Activated CD8-positive, alpha-beta T cell treated with anti-CD3 and anti-CD28 coated beads for 36 hours (primary cell): ENCODE results near the gene FAM47E. TPM values are rescaled to one million over a fixed set of nuclear protein-coding genes. Genes with fewer than 3 reads are reported as not detected.

ENCODE experiments used
- ATAC-seq: fragments of 200-7000 bp; cut with Tn5 transposase; one replicate; pipeline ENCODE4 v1.10.0; 2021; ENCODE audit warnings: mild to moderate bottlenecking, moderate library complexity
- CTCF ChIA-PET: fragments of 350-600 bp; sonication (Branson Sonifier 250); formaldehyde crosslinking; loops from one replicate; lab custom pipeline; 2021; ENCODE audit warnings: antibody characterized with exemption; lab: Charles Lee
- POLR2A ChIA-PET: fragments of 350-600 bp; sonication (Branson Sonifier 250); formaldehyde crosslinking; loops from one replicate; lab custom pipeline; 2021; ENCODE audit warnings: antibody characterized with exemption; lab: Charles Lee
- DNase-seq: peaks from one replicate; pipeline ENCODE4 v3.0.0-alpha.2; 2020
- H3K27ac Mint-ChIP-seq: one replicate; pipeline ENCODE4 v1.8.0; 2021; ENCODE audit warnings: mild to moderate bottlenecking, mixed read lengths
- H3K27me3 Mint-ChIP-seq: one replicate; pipeline ENCODE4 v1.8.0; 2021; ENCODE audit warnings: mixed read lengths
- H3K36me3 Mint-ChIP-seq: one replicate; pipeline ENCODE4 v1.8.0; 2021; ENCODE audit warnings: low read depth, mixed read lengths
- H3K4me1 Mint-ChIP-seq: one replicate; pipeline ENCODE4 v1.8.0; 2021; ENCODE audit warnings: low read depth, mixed read lengths
- H3K4me3 Mint-ChIP-seq: one replicate; pipeline ENCODE4 v1.8.0; 2021; ENCODE audit warnings: mild to moderate bottlenecking, moderate library complexity, mixed read lengths
- H3K9me3 Mint-ChIP-seq: one replicate; pipeline ENCODE4 v1.8.0; 2021; ENCODE audit warnings: mixed read lengths
- intact Hi-C: fragments of 100-400 bp; cut with micrococcal nuclease; formaldehyde crosslinking; loops from one replicate; pipeline ENCODE4 v1.10.0; 2022
- total RNA-seq, 2 experiments: library from RNA; stranded (reverse); gene quantifications; one replicate each; pipeline ENCODE4 v1.2.3, GENCODE V29; 2021
- TF ChIP-seq, protein P1 (sequence below): fragments of 200-600 bp; IDR thresholded peaks from one replicate; pipeline ENCODE4 v1.8.0; 2022; ENCODE audit warnings: antibody characterized with exemption, mild to moderate bottlenecking

Gene FAM47E
- total RNA-seq, 2 experiments from 2014 or later, result not detected

DNA sequence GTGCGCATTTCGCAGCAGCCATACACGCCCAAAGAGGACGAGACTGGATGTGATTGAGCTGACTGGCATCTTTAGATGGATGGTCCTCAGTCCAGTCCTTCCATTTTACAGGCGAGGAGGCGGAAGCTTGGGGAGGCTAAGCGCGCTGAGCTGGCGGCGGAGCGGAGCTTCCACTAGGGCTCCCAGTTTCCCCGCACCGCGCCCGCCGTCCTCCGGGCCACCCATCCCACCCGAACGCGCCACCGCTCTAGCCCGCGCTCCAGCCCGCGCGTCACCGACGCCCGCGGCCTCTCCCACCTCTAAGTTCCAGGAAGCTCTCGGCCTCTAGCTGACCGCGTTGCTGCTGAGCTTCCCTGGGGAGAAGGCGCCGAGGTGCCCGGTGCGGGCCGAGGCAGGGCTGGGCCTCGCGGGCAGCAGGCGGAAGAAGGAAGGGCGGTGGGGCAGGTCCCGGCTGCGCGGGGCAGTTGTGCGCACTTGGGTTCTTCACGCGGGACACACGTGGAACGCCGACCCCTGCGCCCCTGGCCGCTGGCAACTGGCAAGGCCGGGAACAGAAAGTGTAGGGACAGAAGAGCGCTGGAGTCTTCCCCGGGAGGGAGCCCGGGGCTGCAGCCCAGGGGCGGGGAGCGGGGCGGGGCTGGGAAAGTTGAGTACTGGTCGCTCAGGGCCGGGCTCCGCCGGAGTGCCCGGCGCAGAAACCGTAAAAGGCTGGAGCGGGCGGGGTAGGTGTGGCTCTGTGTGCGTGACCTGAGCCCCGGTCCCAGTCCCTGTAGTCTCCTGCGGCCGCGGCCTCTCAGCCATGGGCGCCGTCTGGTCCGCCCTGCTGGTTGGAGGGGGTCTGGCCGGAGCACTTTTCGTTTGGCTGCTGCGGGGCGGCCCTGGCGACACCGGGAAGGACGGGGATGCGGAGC, 54.7 kb downstream of the FAM47E start, which contains the start of gene STBD1:
Gene STBD1 (plus strand): TSS at position 763 of the 911 bp plus-strand sequence. CDS start 37 bp downstream, at position 800.
- peaks cover 30% of the 10 kb centered on the region for H3K4me1 Mint-ChIP-seq
- ATAC-seq (peak; percentile 19), DNase-seq (peak; percentile 32)
- ChIA-PET CTCF (interaction anchor here (0.7 to 4.4 kb wide), 9 partner anchors 8 to 198 kb away, joined by 3 to 27 read pairs (median 4); no protein-coding TSS in a partner anchor), POLR2A (interaction anchor here (0.7 kb wide), 1 partner anchor 10 kb away, joined by 3 read pairs; no protein-coding TSS in a partner anchor)
- H3K36me3 Mint-ChIP-seq, result no peaks in the 10 kb centered on the region
- H3K4me3 Mint-ChIP-seq, result peak within 1 kb of the TSS; percentile 71
- TF ChIP-seq, protein P1, sequence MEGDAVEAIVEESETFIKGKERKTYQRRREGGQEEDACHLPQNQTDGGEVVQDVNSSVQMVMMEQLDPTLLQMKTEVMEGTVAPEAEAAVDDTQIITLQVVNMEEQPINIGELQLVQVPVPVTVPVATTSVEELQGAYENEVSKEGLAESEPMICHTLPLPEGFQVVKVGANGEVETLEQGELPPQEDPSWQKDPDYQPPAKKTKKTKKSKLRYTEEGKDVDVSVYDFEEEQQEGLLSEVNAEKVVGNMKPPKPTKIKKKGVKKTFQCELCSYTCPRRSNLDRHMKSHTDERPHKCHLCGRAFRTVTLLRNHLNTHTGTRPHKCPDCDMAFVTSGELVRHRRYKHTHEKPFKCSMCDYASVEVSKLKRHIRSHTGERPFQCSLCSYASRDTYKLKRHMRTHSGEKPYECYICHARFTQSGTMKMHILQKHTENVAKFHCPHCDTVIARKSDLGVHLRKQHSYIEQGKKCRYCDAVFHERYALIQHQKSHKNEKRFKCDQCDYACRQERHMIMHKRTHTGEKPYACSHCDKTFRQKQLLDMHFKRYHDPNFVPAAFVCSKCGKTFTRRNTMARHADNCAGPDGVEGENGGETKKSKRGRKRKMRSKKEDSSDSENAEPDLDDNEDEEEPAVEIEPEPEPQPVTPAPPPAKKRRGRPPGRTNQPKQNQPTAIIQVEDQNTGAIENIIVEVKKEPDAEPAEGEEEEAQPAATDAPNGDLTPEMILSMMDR, result no peak
- peak within 1 kb of the TSS; percentile 16 for H3K27ac Mint-ChIP-seq
- peaks cover 16% of the 10 kb centered on the region for H3K27me3 Mint-ChIP-seq
- intact Hi-C loops, result no loop called here
- no peaks in the 10 kb centered on the region for H3K9me3 Mint-ChIP-seq

DNA sequence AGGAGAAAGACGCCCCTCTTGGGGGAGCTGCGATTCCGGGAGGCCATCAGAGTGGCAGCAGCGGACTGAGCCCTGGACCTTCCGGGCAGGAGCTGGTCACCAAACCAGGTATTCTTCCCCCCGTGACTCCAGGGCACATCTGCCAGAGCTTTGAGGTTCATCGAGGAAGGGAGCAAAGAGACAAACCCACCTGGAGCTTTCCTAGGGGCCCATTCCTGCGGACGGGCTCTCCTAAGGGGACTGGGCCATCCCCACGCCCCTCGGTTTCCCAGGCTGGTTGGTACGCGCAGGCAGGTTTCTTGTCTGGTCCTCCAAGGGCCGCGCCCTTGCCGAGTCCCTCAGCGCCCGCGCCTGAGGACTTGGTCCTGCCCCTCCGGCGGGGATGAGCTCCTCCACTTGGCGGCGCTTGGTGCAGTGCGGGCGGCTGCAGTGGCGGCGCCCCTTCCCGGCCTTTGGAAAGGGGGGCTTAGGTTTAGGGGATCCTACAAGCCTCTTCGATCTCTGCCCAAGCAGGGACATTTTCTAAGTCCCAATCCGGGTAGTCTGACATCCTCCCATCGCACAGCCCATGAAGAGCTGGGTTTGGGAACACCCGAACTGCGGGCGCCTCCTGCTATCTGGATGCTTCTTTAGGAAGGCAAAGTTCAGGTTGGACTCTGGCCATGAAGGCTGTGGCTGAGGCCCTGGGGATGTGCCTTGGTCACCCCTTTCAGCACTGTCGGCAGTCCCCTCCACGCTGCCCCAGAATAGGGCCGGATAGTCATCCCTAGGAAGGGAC, 55.5 kb downstream of the FAM47E start:
- no peaks in the 10 kb centered on the region for H3K36me3 Mint-ChIP-seq
- H3K4me1 Mint-ChIP-seq, result peaks cover 21% of the 10 kb centered on the region
- intact Hi-C loops, result no loop called here
- no peaks in the 10 kb centered on the region for H3K9me3 Mint-ChIP-seq
- peak overlapping the region; percentile 16 for H3K27ac Mint-ChIP-seq
- ATAC-seq (no peak), DNase-seq (peak; percentile 34)
- TF ChIP-seq, protein P1, result no peak
- peaks cover 15% of the 10 kb centered on the region for H3K27me3 Mint-ChIP-seq
- H3K4me3 Mint-ChIP-seq, result peak overlapping the region; percentile 71
- ChIA-PET POLR2A (no interaction called here), CTCF (interaction anchor here (0.7 to 4.4 kb wide), 6 partner anchors 9 to 151 kb away, joined by 3 to 27 read pairs (median 4); no protein-coding TSS in a partner anchor)

DNA sequence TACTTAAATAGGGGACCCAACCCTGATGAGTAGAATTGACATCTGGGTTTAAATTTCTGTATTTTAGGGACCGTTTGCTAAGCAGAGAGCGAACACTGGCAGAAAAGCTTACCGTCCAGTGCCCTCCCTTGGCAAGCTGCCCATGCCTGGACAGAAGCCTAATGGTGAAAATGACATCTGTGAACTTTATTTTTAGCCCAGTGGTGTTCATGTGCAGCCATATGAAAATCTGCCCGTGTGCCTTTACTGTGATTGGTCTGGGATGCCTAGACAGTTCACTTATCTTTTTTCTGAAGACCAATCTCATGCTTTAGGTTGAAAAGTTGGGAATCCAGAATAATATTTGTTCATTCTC, 56.1 kb downstream of the FAM47E start:
- ChIA-PET CTCF (interaction anchor here (1.0 to 4.4 kb wide), 5 partner anchors 9 to 127 kb away, joined by 3 to 27 read pairs (median 5); no protein-coding TSS in a partner anchor), POLR2A (no interaction called here)
- H3K27me3 Mint-ChIP-seq, result peaks cover 12% of the 10 kb centered on the region
- H3K27ac Mint-ChIP-seq, result no peak overlapping the region
- H3K4me1 Mint-ChIP-seq, result peaks cover 17% of the 10 kb centered on the region
- DNase-seq, result no peak
- peak overlapping the region; percentile 44 for H3K4me3 Mint-ChIP-seq
- intact Hi-C loops, result no loop called here
- no peaks in the 10 kb centered on the region for H3K36me3 Mint-ChIP-seq
- TF ChIP-seq, protein P1, result no peak
- no peaks in the 10 kb centered on the region for H3K9me3 Mint-ChIP-seq
- no peak for ATAC-seq

DNA sequence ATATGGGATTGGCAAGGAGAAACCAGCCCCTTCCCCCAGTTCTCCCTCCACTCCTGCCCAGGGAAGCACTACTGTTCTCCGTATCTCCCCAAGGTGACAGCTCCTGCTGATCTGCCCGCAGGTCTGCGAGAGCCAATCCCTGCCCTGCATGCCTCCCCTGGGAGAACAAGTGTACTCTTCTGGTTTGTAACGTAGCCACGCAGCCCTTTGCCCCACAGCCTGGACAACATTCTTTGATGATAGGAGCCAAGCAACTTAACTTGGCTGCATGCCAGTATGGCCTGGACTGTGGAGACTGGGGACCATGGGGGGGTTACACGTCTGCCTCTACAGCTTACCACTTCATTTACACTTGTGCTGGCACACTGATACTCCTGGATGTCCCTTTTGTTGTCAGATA, 57.0 kb downstream of the FAM47E start:
- ATAC-seq, result no peak
- ChIA-PET CTCF (interaction anchor here (0.6 to 4.4 kb wide), 3 partner anchors 14 to 504 kb away, joined by 3 to 27 read pairs (median 3); no protein-coding TSS in a partner anchor), POLR2A (no interaction called here)
- intact Hi-C loops, result no loop called here
- TF ChIP-seq, protein P1, result no peak
- H3K36me3 Mint-ChIP-seq, result no peaks in the 10 kb centered on the region
- H3K4me3 Mint-ChIP-seq, result no peak overlapping the region
- H3K9me3 Mint-ChIP-seq, result no peaks in the 10 kb centered on the region
- peaks cover 7% of the 10 kb centered on the region for H3K27me3 Mint-ChIP-seq
- DNase-seq, result no peak
- peaks cover 14% of the 10 kb centered on the region for H3K4me1 Mint-ChIP-seq
- no peak overlapping the region for H3K27ac Mint-ChIP-seq
